HG03432 (cell line): ENCODE results near the gene MRFAP1L1.
"Not testable (repeated sequence)": the region's sequence is repeated elsewhere in the genome, so short reads cannot be mapped to it uniquely, and the experiment has no call there.

Source experiments
- ATAC-seq: cut with Tn5 transposase; IDR thresholded peaks from one replicate; pipeline ENCODE4 v1.9.1; 2021; ENCODE audit warnings: mild to moderate bottlenecking, moderate library complexity; ENCODE audit not compliant: unreplicated experiment

MRFAP1L1 gene

DNA sequence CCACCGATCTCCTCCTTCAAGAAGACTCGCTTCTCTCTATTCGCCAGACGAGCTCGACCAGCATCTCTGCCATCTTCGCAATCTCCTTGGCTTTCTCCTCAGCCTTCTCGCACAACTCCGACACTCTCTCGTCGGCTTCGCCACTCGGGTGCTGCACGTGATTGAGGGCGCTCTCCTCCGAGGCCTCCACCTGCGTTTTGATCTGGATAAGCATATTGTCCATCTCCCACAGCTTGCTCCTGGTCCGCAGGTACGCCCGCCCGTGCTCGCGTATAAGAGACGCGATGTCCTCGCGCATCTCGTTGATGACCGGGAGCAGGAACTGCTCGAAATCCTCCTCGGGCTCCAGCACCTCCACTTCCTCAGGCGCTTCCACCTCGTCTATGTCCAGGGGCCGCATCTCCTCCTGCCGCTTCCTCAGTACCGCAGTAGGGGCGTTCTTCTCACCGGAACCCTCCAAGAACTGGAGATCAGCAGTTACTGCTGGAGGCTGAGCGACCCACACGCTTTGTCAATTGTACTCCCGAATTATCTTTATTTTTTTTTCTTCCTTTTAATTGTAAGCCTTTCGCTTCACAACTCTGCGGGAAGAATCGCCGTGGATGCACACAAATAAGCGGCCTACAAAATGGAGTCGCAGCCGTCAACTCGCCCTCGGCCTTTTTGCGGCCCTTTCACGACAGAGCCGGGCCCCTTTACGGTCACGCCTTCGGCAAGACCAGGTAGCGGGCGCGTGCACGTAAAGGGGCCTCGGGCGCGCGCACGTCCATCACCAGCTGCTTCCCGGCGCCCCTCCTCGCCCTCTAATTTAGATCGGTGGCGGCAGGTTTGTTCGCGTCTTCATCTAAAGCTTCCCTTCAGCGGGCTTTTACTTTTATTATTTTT lies at the start of gene MRFAP1L1:
TSS of gene MRFAP1L1 (minus strand) at position 636 of the 885 bp plus-strand sequence. CDS start at position 400, 236 bp downstream.
- peak; percentile 77 for ATAC-seq

DNA sequence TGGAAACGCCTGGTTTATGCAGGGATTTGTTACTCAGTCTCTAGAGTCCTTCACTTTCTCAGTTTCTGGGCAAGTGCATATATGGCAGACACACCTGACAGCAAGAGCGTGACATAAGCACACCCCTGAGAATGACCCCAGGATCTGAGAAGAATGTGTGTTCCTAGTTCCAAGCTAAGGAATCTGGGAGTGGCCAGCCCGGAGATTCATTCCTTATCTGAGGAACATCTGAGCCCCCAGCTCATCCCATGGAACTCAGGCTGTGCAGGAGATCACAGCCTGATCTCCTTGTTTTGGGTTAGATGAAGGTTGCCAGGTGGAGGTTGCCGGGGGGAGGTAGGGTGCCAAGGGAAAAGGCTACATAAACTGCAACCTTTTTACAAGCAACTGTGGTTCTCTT lies 49.1 kb upstream of the MRFAP1L1 start:
- no peak for ATAC-seq

DNA sequence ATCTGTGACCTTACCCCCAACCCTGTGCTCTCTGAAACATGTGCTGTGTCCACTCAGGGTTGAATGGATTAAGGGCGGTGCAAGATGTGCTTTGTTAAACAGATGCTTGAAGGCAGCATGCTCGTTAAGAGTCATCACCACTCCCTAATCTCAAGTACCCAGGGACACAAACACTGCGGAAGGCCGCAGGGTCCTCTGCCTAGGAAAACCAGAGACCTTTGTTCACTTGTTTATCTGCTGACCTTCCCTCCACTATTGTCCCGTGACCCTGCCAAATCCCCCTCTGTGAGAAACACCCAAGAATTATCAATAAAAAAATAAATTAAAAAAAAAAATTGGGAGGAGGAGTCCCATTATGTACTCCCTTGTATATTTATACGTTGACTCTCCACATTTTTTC lies 46.7 kb upstream of the MRFAP1L1 start:
- not testable (repeated sequence) for ATAC-seq

DNA sequence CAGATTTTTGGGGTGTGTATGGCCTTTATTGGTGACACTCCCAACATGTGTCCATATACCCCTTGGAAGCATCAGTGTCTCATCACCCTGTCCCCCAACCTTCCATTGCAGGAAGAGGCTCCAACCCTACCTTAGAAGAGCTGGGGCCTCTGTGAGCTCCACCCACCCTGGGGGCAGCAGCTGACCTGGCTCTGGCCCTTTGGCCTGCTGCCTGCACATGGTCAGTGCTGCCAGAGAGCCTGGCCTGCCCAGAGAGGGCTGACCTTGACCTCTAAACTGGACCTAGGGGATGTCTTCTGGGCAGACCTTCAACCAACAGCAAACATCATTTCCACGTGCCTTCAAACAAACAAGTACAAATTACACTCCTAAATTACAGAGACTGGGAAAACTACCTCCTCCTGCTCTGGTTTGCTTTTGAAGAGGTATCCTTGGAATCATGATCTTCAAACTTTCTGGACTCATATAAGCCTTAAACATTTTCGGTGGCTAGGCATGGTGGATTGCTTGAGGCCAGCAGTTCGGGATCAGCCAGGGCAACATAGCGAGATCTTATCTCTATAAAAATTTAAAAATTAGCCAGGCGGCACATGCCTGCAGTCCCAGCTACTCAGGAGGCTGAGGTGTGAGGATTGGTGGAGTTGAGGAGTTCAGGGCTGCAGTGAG lies 45.6 kb upstream of the MRFAP1L1 start:
- no peak for ATAC-seq

DNA sequence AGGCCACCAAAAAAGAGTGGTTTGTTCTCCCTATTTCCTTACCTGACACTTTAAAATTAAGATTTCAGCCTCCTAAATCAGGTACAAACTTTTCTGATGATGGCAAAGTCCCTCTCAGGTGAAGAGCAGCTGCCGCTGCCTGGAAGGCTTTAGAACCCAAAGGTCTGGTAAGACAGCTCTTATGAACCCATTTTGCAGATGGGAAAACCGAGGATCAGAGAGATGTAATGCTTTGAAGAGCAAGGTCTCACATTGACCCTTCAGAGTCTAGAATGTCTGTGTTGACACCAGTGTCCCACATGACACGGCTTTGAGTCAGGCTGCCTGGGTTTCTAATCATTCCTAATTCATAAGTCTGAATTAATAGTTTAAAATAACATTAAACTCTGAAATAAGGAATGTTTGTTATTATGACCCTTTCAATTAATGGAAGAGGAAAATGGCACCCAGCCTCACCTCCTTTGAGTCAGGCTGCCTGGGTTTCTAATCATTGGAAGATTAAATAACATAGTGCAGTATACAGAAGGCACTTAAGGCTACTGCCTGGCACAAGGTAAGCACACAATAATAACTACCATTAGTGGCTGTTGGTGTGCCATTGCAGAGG lies 44.9 kb upstream of the MRFAP1L1 start:
- ATAC-seq = no peak

DNA sequence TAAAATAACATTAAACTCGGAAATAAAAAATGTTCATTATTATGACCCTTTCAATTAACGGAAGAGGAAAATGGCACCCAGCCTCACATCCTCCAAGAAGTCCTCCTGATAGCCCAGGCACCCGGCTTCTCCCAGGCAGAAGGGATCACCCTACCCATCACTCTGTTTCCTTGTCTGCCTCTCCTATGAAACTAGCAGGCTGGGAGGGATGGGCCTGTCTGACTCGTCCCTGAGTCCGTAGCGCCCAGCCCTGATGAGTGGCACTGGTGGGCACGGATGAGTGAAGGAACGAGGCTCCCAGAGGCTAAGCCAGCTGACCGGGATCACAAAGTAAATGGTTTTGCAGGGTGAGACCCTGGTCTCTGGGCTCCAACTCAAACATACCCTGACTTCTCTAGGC lies 44.2 kb upstream of the MRFAP1L1 start:
- ATAC-seq = no peak

DNA sequence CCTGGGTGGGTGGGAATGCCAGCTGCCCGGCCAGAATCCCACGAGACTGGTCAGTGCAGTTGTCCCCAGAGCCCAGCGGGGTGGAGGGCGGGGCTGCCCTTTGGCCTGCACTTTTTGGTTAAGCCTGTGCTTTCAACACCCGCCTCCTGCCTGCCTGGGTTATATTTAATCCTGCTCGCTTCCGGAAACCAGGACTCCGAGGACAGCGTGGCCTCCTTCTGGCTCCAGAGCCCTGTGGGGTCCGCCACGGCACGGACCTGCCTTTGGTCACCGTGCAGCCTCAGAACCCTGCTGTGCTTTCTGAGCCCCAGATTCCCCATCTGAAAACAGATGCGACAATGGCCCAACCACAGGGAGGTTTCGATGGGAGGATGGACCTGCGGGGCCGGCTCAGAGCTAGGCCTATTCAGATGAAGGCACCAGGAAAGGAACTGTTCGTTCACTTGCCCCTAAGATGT lies 43.5 kb upstream of the MRFAP1L1 start:
- no peak for ATAC-seq

DNA sequence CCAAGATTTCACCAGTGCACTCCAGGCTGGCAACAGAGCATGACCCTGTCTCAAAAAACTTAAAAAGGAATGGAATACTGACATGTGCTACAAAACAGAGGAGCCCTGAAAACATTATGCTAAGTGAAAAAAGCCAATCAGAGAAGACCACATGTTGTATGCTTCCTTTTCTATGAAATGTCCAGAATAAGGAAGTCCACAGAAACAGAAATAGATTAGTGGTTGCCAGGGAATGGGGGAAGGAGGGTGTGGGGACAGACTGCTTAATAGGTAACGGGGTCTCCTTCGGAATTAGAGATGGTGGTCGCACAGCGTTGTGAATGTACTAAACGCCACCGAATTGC lies 42.8 kb upstream of the MRFAP1L1 start:
- no peak for ATAC-seq

DNA sequence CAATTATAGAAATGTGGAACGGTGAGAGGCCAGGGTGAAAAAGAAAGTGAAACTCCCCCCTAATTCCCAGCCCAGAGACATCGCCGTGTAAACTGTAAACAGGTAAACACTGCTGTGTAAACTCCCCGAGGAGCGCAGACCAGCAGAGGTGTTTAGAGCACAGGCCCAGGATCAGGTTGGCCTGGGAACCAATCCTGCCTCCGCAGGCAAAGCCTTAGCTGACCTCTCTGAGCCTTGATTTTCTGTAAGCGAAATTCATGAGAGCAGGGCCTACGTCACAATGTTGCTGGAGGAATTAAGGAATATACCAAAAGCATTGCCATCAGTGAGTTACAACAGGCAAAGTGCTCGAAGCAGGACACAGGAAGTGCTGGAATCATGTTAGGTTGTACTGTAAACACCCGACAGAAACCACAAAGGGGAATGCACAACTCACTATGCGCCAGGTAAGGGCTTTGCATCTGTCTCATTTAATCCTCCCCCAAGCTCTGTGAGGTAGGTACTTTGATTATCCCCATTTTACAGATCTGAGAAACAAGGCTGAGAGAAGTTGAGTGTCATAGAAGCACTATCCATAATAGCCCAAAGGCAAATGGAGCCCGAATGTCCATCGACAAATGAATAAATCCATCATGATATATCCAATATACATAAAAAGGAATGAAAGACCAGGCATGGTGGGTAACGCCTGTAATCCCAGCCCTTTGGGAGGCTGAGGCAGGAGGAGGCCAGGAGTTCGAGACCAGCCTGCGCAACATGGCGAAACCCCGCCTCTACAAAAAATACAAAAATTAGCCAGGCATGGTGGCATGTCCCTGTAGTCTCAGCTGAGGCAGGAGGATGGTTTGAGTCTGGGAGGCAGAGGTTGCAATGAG lies 42.2 kb upstream of the MRFAP1L1 start:
- ATAC-seq = no peak

DNA sequence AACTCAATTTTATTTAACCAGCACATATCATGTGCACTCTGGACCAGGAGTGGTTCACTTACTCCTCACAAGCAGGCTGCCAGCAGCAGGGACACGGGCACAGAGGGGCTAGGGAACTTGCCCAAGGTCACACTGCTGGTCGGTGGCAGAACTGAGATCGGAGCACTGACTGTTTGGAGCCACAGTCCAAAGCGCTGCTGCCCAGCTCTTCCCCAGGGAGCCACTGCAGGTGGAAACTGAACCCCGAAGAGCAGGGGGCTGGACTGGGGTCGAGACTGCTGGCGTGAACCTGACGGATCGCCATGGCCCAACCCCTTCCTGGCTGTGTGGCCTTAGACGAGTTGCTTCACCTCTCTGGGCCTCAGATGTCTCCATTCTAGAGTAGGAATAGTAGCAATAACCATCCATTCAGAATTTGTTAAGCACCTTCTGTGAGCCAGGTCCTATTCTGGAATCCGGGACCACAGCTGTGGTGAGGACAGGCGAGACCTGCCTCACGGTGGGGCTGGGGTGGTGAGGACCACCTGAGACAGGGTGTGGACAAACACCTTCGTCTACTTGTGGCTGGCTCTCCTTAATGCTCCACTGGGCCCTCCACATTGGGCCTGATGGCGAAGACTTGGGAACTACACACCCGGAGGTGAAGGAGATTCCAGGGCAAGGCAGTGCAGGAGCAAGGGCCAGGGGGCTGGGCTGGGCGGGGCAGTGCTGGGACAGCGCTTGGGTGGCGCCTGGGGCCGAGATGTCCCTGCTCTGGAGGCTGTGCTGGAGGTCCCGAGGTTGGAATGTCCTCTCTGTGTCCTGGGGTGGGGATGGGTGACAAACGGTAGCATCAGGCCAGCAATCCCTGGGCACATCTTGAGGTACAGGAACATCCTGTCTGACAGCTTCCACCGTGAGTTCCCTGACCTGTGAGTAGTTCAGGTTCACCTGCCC lies 40.9 kb upstream of the MRFAP1L1 start:
- no peak for ATAC-seq

DNA sequence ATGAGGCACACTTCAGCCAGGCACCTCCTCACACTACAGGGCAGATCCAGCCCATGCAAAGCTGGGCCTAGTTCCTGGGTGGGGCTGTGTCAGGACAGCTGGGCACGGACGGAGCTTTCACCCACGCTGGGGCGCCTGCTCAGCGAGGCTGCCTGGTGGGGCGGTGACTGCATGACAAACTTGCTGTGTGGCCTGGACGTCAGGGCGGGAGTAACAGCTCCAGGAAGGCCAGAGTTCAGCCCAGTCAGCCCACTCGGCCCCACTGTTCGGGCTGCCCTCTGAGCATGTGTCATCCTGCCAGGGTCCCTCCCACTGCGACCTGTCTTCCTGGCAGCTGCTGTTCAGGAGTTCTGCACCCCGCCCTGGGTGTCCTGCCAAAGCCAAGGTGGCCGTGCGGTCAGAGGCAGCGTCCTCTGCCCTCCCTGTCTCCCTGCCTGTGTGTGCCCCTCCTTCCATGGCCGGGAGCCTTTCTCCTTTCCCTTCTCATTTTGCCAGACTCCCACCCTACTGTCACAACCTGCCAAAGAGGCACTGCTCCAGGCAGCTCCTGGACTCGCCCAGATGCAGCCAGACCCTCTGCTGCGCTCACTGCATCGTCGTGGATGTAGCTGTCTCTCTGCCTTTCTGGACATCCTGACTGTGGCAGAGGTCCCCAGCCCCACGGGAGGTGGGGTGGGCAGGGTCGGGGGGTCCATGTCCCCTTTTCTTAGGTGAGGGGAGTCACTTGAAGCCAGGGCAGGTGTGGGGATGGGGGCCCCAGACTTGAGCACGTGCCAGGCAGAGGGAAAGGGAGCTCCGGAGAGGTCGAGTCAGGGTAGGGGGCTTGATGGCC lies 39.9 kb upstream of the MRFAP1L1 start:
- ATAC-seq = no peak

DNA sequence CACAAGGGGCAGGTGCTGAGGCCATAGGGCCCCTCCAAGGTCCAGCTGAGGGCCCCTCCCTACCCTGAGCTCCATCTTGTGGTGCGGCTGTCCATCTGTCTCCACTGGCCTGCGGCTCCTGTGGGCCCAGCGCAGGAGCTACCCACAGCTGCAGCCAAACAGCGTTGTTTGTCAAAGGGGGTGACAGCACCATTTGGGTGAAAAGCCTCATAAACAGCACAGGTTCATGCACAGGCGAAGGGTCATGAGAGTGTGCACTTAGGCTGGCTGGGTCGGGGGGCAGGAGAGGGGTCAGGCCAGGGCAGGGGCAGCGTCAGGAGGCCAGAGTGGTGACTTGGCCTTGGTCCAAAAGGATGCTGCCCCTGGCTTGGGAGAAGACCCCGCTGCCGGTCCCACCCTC lies 38.6 kb upstream of the MRFAP1L1 start:
- no peak for ATAC-seq

DNA sequence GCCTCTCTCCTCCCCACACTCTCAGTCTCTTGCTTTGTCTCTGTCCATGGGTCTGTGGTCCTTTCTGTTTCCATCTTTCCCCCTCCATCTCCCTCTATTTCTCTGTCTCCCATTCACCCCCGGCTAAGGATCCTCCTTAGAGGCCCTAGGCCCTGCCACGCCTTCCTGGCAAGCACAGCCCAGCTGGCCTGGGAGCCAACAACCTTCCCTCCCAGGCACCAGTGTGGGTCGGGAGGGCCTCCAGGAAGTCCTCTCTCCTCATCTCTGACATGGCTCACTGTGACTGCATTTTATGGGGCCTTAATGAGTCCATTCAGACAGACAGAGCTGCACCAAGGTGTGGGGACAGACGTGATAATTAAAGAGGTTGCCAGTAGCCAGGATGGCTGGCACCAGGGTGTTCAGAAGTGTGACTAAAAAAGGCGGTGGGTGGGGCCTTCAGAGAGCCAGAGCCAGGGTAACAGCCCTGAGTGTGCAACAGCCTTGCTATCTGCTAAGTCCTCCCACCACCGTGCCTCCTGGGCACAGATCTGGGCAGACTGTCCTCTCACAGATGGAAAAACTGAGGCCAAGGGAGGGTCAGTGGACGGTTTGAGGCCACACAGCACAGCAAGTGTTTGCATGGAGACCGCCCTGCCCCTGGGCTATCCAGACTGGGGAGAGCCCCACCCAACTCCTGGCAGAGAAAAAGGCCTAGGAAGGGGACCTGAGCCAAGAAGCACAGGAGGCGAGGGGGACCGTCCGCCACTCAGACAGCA lies 37.8 kb upstream of the MRFAP1L1 start:
- no peak for ATAC-seq

DNA sequence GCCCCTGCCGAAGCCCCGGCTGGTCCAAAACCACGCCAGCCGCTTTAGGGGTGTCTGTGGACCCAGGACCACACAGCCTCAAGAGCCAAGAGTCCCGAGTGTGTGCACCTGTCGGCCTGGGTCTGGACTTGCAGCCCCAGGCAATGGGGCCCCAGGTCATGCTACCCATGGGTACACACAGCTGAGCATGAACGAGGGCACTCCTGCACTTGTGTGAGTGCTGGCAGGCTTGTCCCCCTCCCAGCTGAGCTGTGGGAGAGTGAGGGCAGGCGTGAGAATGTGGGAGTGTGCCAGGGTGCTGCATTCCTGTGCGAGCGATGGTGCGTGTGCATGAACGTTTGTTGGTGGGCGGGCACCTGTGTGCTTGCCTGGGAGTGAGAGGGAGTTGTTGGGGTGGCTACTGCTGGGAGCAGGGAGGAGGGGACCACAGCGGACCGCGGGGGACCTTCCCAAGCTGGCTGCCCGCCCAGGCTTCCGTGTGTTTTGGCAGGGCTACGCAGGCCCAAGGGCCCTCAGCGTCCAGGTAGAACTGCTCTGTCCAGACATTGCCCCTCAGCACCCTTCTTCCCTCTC lies 37.1 kb upstream of the MRFAP1L1 start:
- no peak for ATAC-seq

DNA sequence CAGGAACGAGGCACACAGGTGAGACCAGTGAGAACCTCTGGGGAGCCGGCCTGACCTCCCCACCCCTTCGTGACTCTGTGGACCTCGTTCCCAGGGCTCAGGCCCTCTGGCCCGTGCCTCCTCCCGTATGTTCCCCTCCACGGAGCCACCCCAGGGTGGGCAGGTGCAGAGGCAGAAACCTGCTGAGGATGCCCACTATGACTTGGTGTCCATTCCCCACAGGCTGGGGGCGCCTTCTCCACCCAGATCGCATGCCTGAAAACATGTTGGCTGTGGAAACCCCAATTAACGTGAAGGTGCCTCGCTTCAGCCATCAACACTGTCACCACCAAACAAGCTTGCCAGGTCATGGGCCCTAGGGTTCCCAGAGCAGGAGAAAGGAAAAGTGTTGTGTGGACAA lies 33.3 kb upstream of the MRFAP1L1 start:
- ATAC-seq = no peak

DNA sequence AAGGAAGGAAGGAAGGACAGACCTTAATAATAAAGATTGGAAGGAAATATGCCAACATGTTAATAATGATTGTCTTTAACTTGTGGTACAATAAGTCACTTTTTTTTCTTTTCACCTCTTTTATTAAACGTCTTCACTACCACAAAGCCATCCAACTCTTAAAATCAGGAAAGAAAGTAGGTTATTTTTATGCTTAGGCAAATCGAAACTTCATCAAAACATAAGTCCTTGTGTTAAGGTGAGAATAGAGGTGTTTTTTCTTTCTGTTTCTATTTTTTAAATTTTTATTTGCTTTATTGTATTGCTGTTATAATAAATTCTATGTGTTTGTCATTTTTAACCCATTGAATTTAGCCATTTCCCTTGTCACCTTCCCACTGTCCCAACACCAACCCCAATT lies 32.8 kb upstream of the MRFAP1L1 start:
- no peak for ATAC-seq

DNA sequence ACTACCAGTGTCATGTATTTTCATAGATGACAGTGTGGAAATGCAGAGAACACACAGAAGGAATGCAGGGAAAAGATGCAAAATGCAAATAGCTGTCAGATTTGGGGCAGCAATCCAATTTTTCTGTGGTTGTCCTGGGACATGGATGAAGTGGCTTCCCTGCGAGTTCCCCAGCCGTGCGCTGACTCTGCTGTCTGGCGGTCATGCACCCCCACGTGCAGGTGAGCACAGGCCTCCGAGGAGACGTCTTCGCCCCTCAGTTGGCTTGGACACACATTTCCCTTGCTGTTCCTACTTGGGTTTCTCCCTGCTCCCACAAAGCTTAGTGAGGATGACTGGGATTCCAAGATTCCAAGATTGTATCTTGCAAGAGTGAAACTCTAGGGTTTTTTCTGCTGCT lies 30.7 kb upstream of the MRFAP1L1 start:
- ATAC-seq = no peak

DNA sequence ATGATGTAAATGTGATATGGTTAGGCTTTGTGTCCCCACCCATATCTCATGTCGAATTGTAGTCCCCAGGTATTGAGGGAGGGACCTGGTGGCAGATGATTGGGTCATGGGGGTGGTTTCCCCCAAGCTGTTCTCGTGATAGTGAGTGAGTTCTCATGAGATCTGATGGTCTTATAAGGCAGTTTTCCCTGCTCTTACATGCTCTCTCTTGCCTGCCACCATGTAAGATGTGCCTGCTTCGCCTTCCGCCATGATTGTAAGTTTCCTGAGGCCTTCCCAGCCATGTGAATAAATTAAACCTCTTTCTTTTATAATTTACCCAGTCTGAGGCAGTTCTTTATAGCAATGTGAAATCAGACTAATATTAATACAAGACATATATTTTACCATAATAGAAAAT lies 30.3 kb upstream of the MRFAP1L1 start:
- no peak for ATAC-seq
